HCT116 (cell line): ENCODE results near the gene RRBP1. TPM values are rescaled to one million over a fixed set of nuclear protein-coding genes. Genes with fewer than 3 reads are reported as not detected.

Experiments
- ATAC-seq: fragments of 200-7000 bp; cut with Tn5 transposase; 2 replicates; pipeline ENCODE4 v1.9.1; 2020; ENCODE audit warnings: mild to moderate bottlenecking, moderate library complexity
- BruUV-seq: library from RNA; stranded (reverse); fragments of 400-500 nt; replicated peaks from 2 replicates; lab custom pipeline; 2021; lab: Mats Ljungman, UMichigan
- CTCF ChIA-PET: fragments of 300-600 bp; sonication (Branson Sonifier 250); formaldehyde crosslinking; loops from one replicate; lab custom pipeline; 2021; ENCODE audit warnings: antibody characterized with exemption; lab: Charles Lee
- POLR2A ChIA-PET: fragments of 300-600, 350-600 bp; sonication (Branson Sonifier 250); formaldehyde crosslinking; loops from one replicate; lab custom pipeline; 2021; ENCODE audit warnings: antibody characterized with exemption; lab: Charles Lee
- RAD21 ChIA-PET, 2 experiments: fragments of 300-600 bp; sonication (Branson Sonifier 250); formaldehyde crosslinking; loops; one replicate each; lab custom pipeline; 2023; ENCODE audit warnings: low total read pairs in 2 of 2; ENCODE audit not compliant: uncharacterized antibody in 2 of 2, unreplicated experiment in 2 of 2, low non-redundant PET in 1 of 2; lab: Charles Lee
- DNase-seq: peaks from one replicate; pipeline ENCODE4 v3.0.0-alpha.2; 2010; ENCODE audit warnings: low read depth, low spot score
- H2AFZ ChIP-seq: fragments of 200-600 bp; shearing (Covaris generic), sonication (generic); 2 replicates; pipeline ENCODE4 v1.6.1; 2017; ENCODE audit warnings: low read depth, mixed run types, mixed read lengths, antibody characterized with exemption, low read length; ENCODE audit not compliant: poor library complexity, severe bottlenecking
- H3K27ac ChIP-seq: 2 replicates; pipeline ENCODE4 v1.5.1; 2012; ENCODE audit warnings: low read depth, low read length
- H3K27me3 ChIP-seq: fragments of 200-600 bp; sonication (generic); 2 replicates; pipeline ENCODE4 v1.6.1; 2016; ENCODE audit warnings: mixed run types, low read length, mixed read lengths; ENCODE audit not compliant: insufficient read depth
- H3K36me3 ChIP-seq, 2 experiments: fragments of 200-500 bp in 1 of 2; fragments of 200-600 bp in 1 of 2; sonication (Bioruptor generic) in 1 of 2; sonication (generic) in 1 of 2; 2 replicates each; pipeline versions ENCODE4 v1.5.1 to v1.6.1; 2014 to 2016; ENCODE audit warnings: low read length in 2 of 2, inconsistent platforms in 1 of 2, mixed read lengths in 1 of 2, mixed run types in 1 of 2; ENCODE audit not compliant: insufficient read depth in 2 of 2, control insufficient read depth in 1 of 2
- H3K4me1 ChIP-seq, 2 experiments: fragments of 200-600 bp in 1 of 2; sonication (generic) in 1 of 2; 2 replicates each; pipeline versions ENCODE4 v1.5.1 to v1.6.1; 2012 to 2017; ENCODE audit warnings: low read length in 2 of 2, inconsistent platforms in 1 of 2, mild to moderate bottlenecking in 1 of 2, mixed read lengths in 1 of 2, mixed run types in 1 of 2, moderate library complexity in 1 of 2; ENCODE audit not compliant: insufficient read depth in 2 of 2, control insufficient read depth in 1 of 2
- H3K4me2 ChIP-seq: fragments of 200-600 bp; sonication (generic); 2 replicates; pipeline ENCODE4 v1.6.1; 2017; ENCODE audit warnings: mixed run types, low read length, mixed read lengths
- H3K4me3 ChIP-seq, 2 experiments: fragments of 200-600 bp in 1 of 2; sonication (generic) in 1 of 2; replicated peaks in 1 of 2; 2 replicates each; pipeline ENCODE4 v1.5.1; 2011 to 2016; ENCODE audit warnings: low read length in 2 of 2, control low read depth in 1 of 2, low read depth in 1 of 2, mild to moderate bottlenecking in 1 of 2, mixed read lengths in 1 of 2, mixed run types in 1 of 2
- H3K79me2 ChIP-seq: fragments of 200-600 bp; sonication (generic); 2 replicates; pipeline ENCODE4 v1.6.1; 2017; ENCODE audit warnings: mild to moderate bottlenecking, mixed run types, low read length, moderate library complexity, mixed read lengths; ENCODE audit not compliant: insufficient read depth
- H3K9ac ChIP-seq: fragments of 200-600 bp; sonication (generic); 2 replicates; pipeline ENCODE4 v1.6.1; 2016; ENCODE audit warnings: low read length, mixed read lengths
- H3K9me2 ChIP-seq: fragments of 200-600 bp; sonication (generic), shearing (Covaris generic); 2 replicates; pipeline ENCODE4 v1.6.1; 2017; ENCODE audit warnings: mixed run types, mild to moderate bottlenecking, moderate library complexity; ENCODE audit not compliant: insufficient read depth
- H3K9me3 ChIP-seq, 2 experiments: fragments of 200-500 bp in 1 of 2; fragments of 200-600 bp in 1 of 2; sonication (Bioruptor generic) in 1 of 2; sonication (generic) in 1 of 2; 2 replicates each; pipeline ENCODE4 v1.6.1; 2014 to 2017; ENCODE audit warnings: low read length in 2 of 2, mixed read lengths in 2 of 2, inconsistent platforms in 1 of 2, low read depth in 1 of 2, mild to moderate bottlenecking in 1 of 2, mixed run types in 1 of 2, moderate library complexity in 1 of 2; ENCODE audit not compliant: control insufficient read depth in 1 of 2, insufficient read depth in 1 of 2
- H4K20me1 ChIP-seq: fragments of 200-600 bp; sonication (generic), shearing (Covaris generic); 2 replicates; pipeline ENCODE4 v1.6.1; 2017; ENCODE audit warnings: mixed run types, mild to moderate bottlenecking, moderate library complexity; ENCODE audit not compliant: insufficient read depth
- CBX3 ChIP-seq: IDR thresholded peaks from 2 replicates; pipeline ENCODE4 v1.6.1; 2012; ENCODE audit warnings: low read depth
- CEBPB ChIP-seq: IDR thresholded peaks from 2 replicates; pipeline ENCODE4 v1.6.1; 2012; ENCODE audit warnings: low read depth
- ELF1 ChIP-seq: IDR thresholded peaks from 2 replicates; pipeline ENCODE4 v1.6.1; 2012; ENCODE audit warnings: low read depth, borderline replicate concordance
- EZH2phosphoT487 ChIP-seq: fragments of 200-600 bp; IDR thresholded peaks from 2 replicates; pipeline ENCODE4 v1.6.1; 2018; ENCODE audit warnings: antibody characterized with exemption, borderline replicate concordance
- FOSL1 ChIP-seq: IDR thresholded peaks from 2 replicates; pipeline ENCODE4 v1.6.1; 2012; ENCODE audit warnings: low read depth
- RAD21 ChIP-seq: IDR thresholded peaks from 2 replicates; pipeline ENCODE4 v1.6.1; 2012; ENCODE audit warnings: low read depth, mild to moderate bottlenecking
- SIN3A ChIP-seq: IDR thresholded peaks from 2 replicates; pipeline ENCODE4 v1.6.1; 2012; ENCODE audit warnings: low read depth
- SP1 ChIP-seq: IDR thresholded peaks from 2 replicates; pipeline ENCODE4 v1.6.1; 2012; ENCODE audit warnings: low read depth
- SRF ChIP-seq: IDR thresholded peaks from 2 replicates; pipeline ENCODE4 v1.6.1; 2012; ENCODE audit warnings: low read depth
- TCF7L2 ChIP-seq: IDR thresholded peaks from 2 replicates; pipeline ENCODE4 v1.7.0; 2011; ENCODE audit warnings: borderline replicate concordance, inconsistent platforms; ENCODE audit not compliant: insufficient read depth, insufficient read length; ENCODE audit errors: extremely low read depth
- YY1 ChIP-seq: IDR thresholded peaks from 2 replicates; pipeline ENCODE4 v1.6.1; 2011; ENCODE audit warnings: low read length, low read depth, moderate library complexity, mild to moderate bottlenecking; ENCODE audit not compliant: insufficient replicate concordance; ENCODE audit errors: extremely low read depth
- ZFX ChIP-seq: fragments of 450-650 bp; IDR thresholded peaks from 2 replicates; pipeline ENCODE4 v1.6.1; 2017
- ZNF274 ChIP-seq: fragments of 200-500 bp; sonication (Bioruptor generic); IDR thresholded peaks from 2 replicates; pipeline ENCODE4 v1.6.1; 2014; ENCODE audit warnings: mild to moderate bottlenecking, low read depth, low read length, inconsistent platforms
- intact Hi-C: fragments of 100-400 bp; cut with micrococcal nuclease; formaldehyde crosslinking; loops from 2 replicates; pipeline ENCODE4 v1.10.0; 2022
- total RNA-seq: library from RNA; stranded (reverse); gene quantifications from one replicate; pipeline ENCODE4 v1.2.1, GENCODE V29; 2021; ENCODE audit not compliant: unreplicated experiment
- TF ChIP-seq, protein P1 (sequence below): IDR thresholded peaks from 2 replicates; pipeline ENCODE4 v1.6.1; 2011; ENCODE audit warnings: mild to moderate bottlenecking, low read length, moderate library complexity; ENCODE audit not compliant: insufficient replicate concordance; ENCODE audit errors: extremely low read depth
- TF ChIP-seq, protein P2 (sequence below): IDR thresholded peaks from 2 replicates; pipeline ENCODE4 v1.6.1; 2012

The RRBP1 gene
- total RNA-seq, 1 experiment from 2014 or later = 123 TPM

DNA sequence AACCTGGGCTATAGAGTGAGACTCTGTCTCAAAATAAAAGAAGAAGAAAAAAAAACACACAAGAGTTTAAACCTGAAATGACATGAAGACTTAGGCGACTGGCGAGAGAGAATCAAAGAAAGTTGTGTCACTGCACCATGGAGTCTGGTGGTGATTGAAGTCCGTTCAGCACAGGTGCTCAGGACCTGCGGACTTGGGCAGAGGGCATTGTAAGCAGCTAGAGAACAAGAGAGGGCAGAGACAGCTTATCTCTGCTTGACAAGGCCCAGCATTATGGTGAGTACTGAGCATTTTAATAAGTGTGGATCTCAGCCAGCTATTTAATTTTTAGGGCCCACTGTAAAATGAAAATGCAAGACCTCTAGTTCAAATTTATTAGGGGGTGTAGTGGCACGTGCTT is 49.2 kb upstream of the RRBP1 start:
- intact Hi-C loops = no loop called here
- ATAC-seq = no peak
- POLR2A ChIA-PET = no interaction called here

DNA sequence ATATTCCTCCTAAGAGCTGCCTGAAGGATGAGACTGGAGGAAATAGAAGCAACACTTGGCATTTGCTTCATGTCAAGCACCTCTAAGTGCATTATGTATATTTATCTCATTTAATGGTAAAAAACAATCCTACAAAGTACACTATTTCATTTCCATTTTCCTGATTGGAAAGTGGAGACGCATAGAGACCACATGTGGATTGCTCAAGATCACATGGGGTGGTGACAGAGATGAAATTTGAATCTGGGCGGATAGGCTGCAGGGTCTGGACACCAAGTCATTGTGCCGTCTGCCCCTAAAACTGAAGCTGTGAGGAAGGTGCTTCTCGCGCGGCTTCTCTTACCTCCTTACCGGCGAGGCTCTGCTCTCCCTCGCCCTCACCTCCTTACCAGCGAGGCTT is 48.0 kb upstream of the RRBP1 start:
- H3K79me2 ChIP-seq = no peaks in the 10 kb centered on the region
- no peak overlapping the region for H3K27ac ChIP-seq
- ChIA-PET RAD21 (no interaction called here), POLR2A (no interaction called here), CTCF (no interaction called here)
- no peak overlapping the region for H3K4me3 ChIP-seq
- no peaks in the 10 kb centered on the region for H3K27me3 ChIP-seq
- H3K4me1 ChIP-seq = no peaks in the 10 kb centered on the region
- intact Hi-C loops = no loop called here
- ATAC-seq (no peak), DNase-seq (no peak)
- no peak overlapping the region for H2AFZ ChIP-seq
- no peaks in the 10 kb centered on the region for H4K20me1 ChIP-seq
- no peaks in the 10 kb centered on the region for H3K9me3 ChIP-seq
- no TSS peak for BruUV-seq
- no peak overlapping the region for H3K9ac ChIP-seq
- H3K9me2 ChIP-seq = no peaks in the 10 kb centered on the region
- H3K36me3 ChIP-seq = no peaks in the 10 kb centered on the region
- no peak overlapping the region for H3K4me2 ChIP-seq
- TF ChIP-seq YY1 (no peak), TCF7L2 (no peak), ELF1 (no peak), SRF (no peak), SIN3A (no peak), RAD21 (no peak), ZNF274 (no peak), SP1 (no peak), EZH2phosphoT487 (no peak), ZFX (no peak), CEBPB (no peak), CBX3 (no peak), FOSL1 (no peak)

More for the DNA sequence above, 49.2 kb upstream of the RRBP1 start:
- no peak overlapping the region for H3K4me3 ChIP-seq
- RAD21 ChIA-PET = no interaction called here
- peaks cover 2 to 4% of the 10 kb centered on the region in 2 experiments; a peak in 2 of 4 replicates for H3K9me3 ChIP-seq
- no peak for TF ChIP-seq SIN3A
- TF ChIP-seq, protein P1, sequence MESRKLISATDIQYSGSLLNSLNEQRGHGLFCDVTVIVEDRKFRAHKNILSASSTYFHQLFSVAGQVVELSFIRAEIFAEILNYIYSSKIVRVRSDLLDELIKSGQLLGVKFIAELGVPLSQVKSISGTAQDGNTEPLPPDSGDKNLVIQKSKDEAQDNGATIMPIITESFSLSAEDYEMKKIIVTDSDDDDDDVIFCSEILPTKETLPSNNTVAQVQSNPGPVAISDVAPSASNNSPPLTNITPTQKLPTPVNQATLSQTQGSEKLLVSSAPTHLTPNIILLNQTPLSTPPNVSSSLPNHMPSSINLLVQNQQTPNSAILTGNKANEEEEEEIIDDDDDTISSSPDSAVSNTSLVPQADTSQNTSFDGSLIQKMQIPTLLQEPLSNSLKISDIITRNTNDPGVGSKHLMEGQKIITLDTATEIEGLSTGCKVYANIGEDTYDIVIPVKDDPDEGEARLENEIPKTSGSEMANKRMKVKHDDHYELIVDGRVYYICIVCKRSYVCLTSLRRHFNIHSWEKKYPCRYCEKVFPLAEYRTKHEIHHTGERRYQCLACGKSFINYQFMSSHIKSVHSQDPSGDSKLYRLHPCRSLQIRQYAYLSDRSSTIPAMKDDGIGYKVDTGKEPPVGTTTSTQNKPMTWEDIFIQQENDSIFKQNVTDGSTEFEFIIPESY = no peak
- TF ChIP-seq, protein P2, sequence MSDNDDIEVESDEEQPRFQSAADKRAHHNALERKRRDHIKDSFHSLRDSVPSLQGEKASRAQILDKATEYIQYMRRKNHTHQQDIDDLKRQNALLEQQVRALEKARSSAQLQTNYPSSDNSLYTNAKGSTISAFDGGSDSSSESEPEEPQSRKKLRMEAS = no peak
- TF ChIP-seq ZNF274 = no peak
- H3K9ac ChIP-seq = no peak overlapping the region
- no peaks in the 10 kb centered on the region for H4K20me1 ChIP-seq
- no peak for DNase-seq
- no peak overlapping the region for H3K27ac ChIP-seq
- H3K36me3 ChIP-seq = no peaks in the 10 kb centered on the region
- H3K27me3 ChIP-seq = no peaks in the 10 kb centered on the region
- no peaks in the 10 kb centered on the region for H3K4me1 ChIP-seq
- no peaks in the 10 kb centered on the region for H3K9me2 ChIP-seq
- CTCF ChIA-PET = no interaction called here
- no peak overlapping the region for H2AFZ ChIP-seq
- BruUV-seq = no TSS peak
- H3K79me2 ChIP-seq = no peaks in the 10 kb centered on the region
- H3K4me2 ChIP-seq = no peak overlapping the region
